Endothelial cell of umbilical vein (primary cell): Measurements from ENCODE around the gene POLR2E. TPM values are rescaled to one million over a fixed set of nuclear protein-coding genes. Genes with fewer than 3 reads are reported as not detected.

Experiments used
- BruUV-seq: library from RNA; stranded (reverse); fragments of 400-500 nt; replicated peaks from 2 replicates; lab custom pipeline; 2021; lab: Mats Ljungman, UMichigan
- CTCF ChIA-PET: fragments of 300-600, 350-600 bp; sonication (Branson Sonifier 250); formaldehyde crosslinking; loops from one replicate; lab custom pipeline; 2021; ENCODE audit warnings: antibody characterized with exemption, inconsistent platforms; lab: Charles Lee
- POLR2A ChIA-PET: fragments of 300-600, 350-600 bp; sonication (Branson Sonifier 250); formaldehyde crosslinking; loops from one replicate; lab custom pipeline; 2021; ENCODE audit warnings: antibody characterized with exemption, inconsistent platforms; lab: Charles Lee
- DNase-seq: peaks from one replicate; pipeline ENCODE4 v3.0.0-alpha.2; 2011; ENCODE audit warnings: low read depth, low spot score
- FAIRE-seq: peaks from 2 replicates; lab custom pipeline; 2011; peaks lifted over from hg19 to GRCh38; lab: Jason Lieb, UNC
- H2AFZ ChIP-seq: 2 replicates; pipeline ENCODE4 v1.6.0; 2012; ENCODE audit warnings: low read depth, low read length, control low read depth, inconsistent platforms
- H3K27ac ChIP-seq: 2 replicates; pipeline ENCODE4 v1.5.1; 2011; ENCODE audit warnings: low read depth, mild to moderate bottlenecking, control low read depth, low read length, moderate library complexity; ENCODE audit not compliant: insufficient read depth
- H3K27me3 ChIP-seq, 2 experiments: 2 replicates each; pipeline versions ENCODE4 v1.6.0 to v1.6.1; 2011; ENCODE audit warnings: low read length in 2 of 2, mixed read lengths in 1 of 2; ENCODE audit not compliant: control insufficient read depth in 2 of 2, insufficient read depth in 2 of 2
- H3K36me3 ChIP-seq, 2 experiments: 2 replicates in 1 of 2; 3 replicates in 1 of 2; pipeline ENCODE4 v1.5.1; 2011; ENCODE audit warnings: low read length in 2 of 2, mild to moderate bottlenecking in 1 of 2, moderate library complexity in 1 of 2; ENCODE audit not compliant: control insufficient read depth in 2 of 2, insufficient read depth in 2 of 2; ENCODE audit errors: extremely low read depth in 1 of 2
- H3K4me1 ChIP-seq: 3 replicates; pipeline ENCODE4 v1.5.1; 2011; ENCODE audit warnings: mild to moderate bottlenecking, low read length; ENCODE audit not compliant: control insufficient read depth, insufficient read depth; ENCODE audit errors: extremely low read depth
- H3K4me2 ChIP-seq: 2 replicates; pipeline ENCODE4 v1.6.1; 2011; ENCODE audit warnings: low read length, control low read depth, mixed read lengths; ENCODE audit not compliant: insufficient read depth
- H3K4me3 ChIP-seq, 3 experiments: fragments of 200-600 bp in 1 of 3; sonication (generic), shearing (Covaris generic) in 1 of 3; replicated peaks in 1 of 3; 2 replicates each; pipeline ENCODE4 v1.5.1; 2011 to 2016; ENCODE audit warnings: control low read depth in 3 of 3, low read length in 3 of 3, mild to moderate bottlenecking in 2 of 3, inconsistent platforms in 1 of 3, low read depth in 1 of 3, moderate library complexity in 1 of 3; ENCODE audit not compliant: insufficient read depth in 1 of 3
- H3K79me2 ChIP-seq: 2 replicates; pipeline ENCODE4 v1.6.0; 2012; ENCODE audit warnings: low read length, inconsistent platforms; ENCODE audit not compliant: control insufficient read depth, insufficient read depth
- H3K9ac ChIP-seq: replicated peaks from 2 replicates; pipeline ENCODE3; 2011; ENCODE audit warnings: low read length, control low read depth; ENCODE audit not compliant: insufficient read depth; ENCODE audit errors: extremely low read depth
- H3K9me1 ChIP-seq: replicated peaks from 3 replicates; pipeline ENCODE4 v1.6.0; 2011; ENCODE audit warnings: mild to moderate bottlenecking, low read length; ENCODE audit not compliant: control insufficient read depth, insufficient read depth; ENCODE audit errors: extremely low read depth
- H3K9me3 ChIP-seq: replicated peaks from 2 replicates; pipeline ENCODE4 v1.5.1; 2012; ENCODE audit warnings: low read length, inconsistent platforms; ENCODE audit not compliant: control insufficient read depth, insufficient read depth
- H4K20me1 ChIP-seq: replicated peaks from 2 replicates; pipeline ENCODE3; 2011; ENCODE audit warnings: mild to moderate bottlenecking, low read length; ENCODE audit not compliant: control insufficient read depth, insufficient read depth; ENCODE audit errors: extremely low read depth
- CTCF ChIP-seq, 2 donors: IDR thresholded peaks; 1 replicate in 1 of 2; 2 replicates in 1 of 2; pipeline ENCODE4 v1.5.1; 2011; ENCODE audit warnings: low read length in 2 of 2, mild to moderate bottlenecking in 2 of 2, moderate library complexity in 2 of 2, control low read depth in 1 of 2, inconsistent platforms in 1 of 2, low read depth in 1 of 2; ENCODE audit not compliant: insufficient read depth in 1 of 2; ENCODE audit errors: extremely low read depth in 1 of 2
- EZH2 ChIP-seq: IDR thresholded peaks from 2 replicates; pipeline ENCODE4 v1.6.1; 2012; ENCODE audit warnings: borderline replicate concordance, low read depth, mild to moderate bottlenecking, moderate library complexity, low read length, inconsistent platforms; ENCODE audit not compliant: severe bottlenecking
- FOS ChIP-seq: IDR thresholded peaks from 2 replicates; pipeline ENCODE4 v1.6.1; 2011; ENCODE audit warnings: mild to moderate bottlenecking, low read length, moderate library complexity, borderline replicate concordance; ENCODE audit not compliant: insufficient read depth
- GATA2 ChIP-seq: IDR thresholded peaks from 2 replicates; pipeline ENCODE4 v1.7.0; 2011; ENCODE audit warnings: low read depth, mild to moderate bottlenecking, moderate library complexity, mixed read lengths, low read length; ENCODE audit not compliant: insufficient read length, insufficient read depth
- JUN ChIP-seq: IDR thresholded peaks from 2 replicates; pipeline ENCODE4 v1.6.1; 2011; ENCODE audit warnings: borderline replicate concordance, low read depth; ENCODE audit not compliant: insufficient read length, insufficient read depth
- MAX ChIP-seq: IDR thresholded peaks from 2 replicates; pipeline ENCODE4 v1.6.1; 2011; ENCODE audit not compliant: insufficient read depth, insufficient read length
- MYC ChIP-seq: IDR thresholded peaks from one replicate; pipeline ENCODE4 v1.6.1; 2011; ENCODE audit warnings: mild to moderate bottlenecking, low read depth, low read length
- POLR2A ChIP-seq: IDR thresholded peaks from 2 replicates; pipeline ENCODE4 v1.6.1; 2012; ENCODE audit warnings: low read depth, mild to moderate bottlenecking, control low read depth, low read length
- POLR2AphosphoS5 ChIP-seq: IDR thresholded peaks from 2 replicates; pipeline ENCODE4 v1.6.1; 2012; ENCODE audit warnings: low read depth, mild to moderate bottlenecking, control low read depth, low read length, moderate library complexity; ENCODE audit not compliant: insufficient read depth
- dilution Hi-C: fragments of 300-500 bp; cut with MboI; formaldehyde crosslinking; loops from one replicate; pipeline ENCODE4 v1.15.0; 2019; ENCODE audit warnings: low sequenced_read_pairs; ENCODE audit not compliant: extremely low pct_ligation_motif_present
- intact Hi-C: fragments of 100-400 bp; cut with micrococcal nuclease; formaldehyde crosslinking; loops from one replicate; pipeline ENCODE4 v1.10.0; 2022
- polyA plus RNA-seq, 4 experiments: library from polyadenylated mRNA; depleted of rRNA in 3 of 4; stranded (reverse) in 3 of 4; unstranded in 1 of 4; fragments of >200 nt; gene quantifications; 2 replicates each; pipeline versions ENCODE4 v1.2.1 to v1.2.3, GENCODE V29; 2011 to 2012; ENCODE audit warnings: missing spikeins in 1 of 4
- total RNA-seq: library from RNA; stranded (reverse); gene quantifications from 2 replicates; pipeline ENCODE4 v1.2.3, GENCODE V29; 2021

The POLR2E gene
- total and polyA plus RNA-seq, 2 donors (not counting 3 experiments of a cell fraction or from before 2014, with no cell fraction given), result 272 to 344 TPM

- no peak overlapping the region for H2AFZ ChIP-seq
- no peaks in the 10 kb centered on the region for H3K27me3 ChIP-seq
- H4K20me1 ChIP-seq, result no peaks in the 10 kb centered on the region
- TF ChIP-seq MAX (no peak), POLR2A (no peak), EZH2 (no peak), POLR2AphosphoS5 (no peak), FOS (no peak), MYC (no peak), JUN (no peak), GATA2 (no peak), CTCF (IDR thresholded peaks at IDR 0.05; ENCODE audit: extremely low read depth in 1 of 2, insufficient read depth in 1 of 2, low read depth in 1 of 2, low read length in 2 of 2) (no peak)
- intact Hi-C loops (no loop called here), dilution Hi-C loops (no loop called here)
- no peak overlapping the region for H3K27ac ChIP-seq
- DNase-seq, result no peak
- BruUV-seq, result no TSS peak
- no peaks in the 10 kb centered on the region for H3K9me3 ChIP-seq
- no peaks in the 10 kb centered on the region for H3K4me1 ChIP-seq
- H3K9me1 ChIP-seq, result no peaks in the 10 kb centered on the region
- H3K79me2 ChIP-seq, result no peaks in the 10 kb centered on the region
- CTCF ChIA-PET, result no interaction called here
- FAIRE-seq, result no peak
- POLR2A ChIA-PET, result no interaction called here
- no peaks in the 10 kb centered on the region for H3K36me3 ChIP-seq
- no peak overlapping the region for H3K4me3 ChIP-seq
- H3K9ac ChIP-seq, result no peak overlapping the region
- H3K4me2 ChIP-seq, result no peak overlapping the region
Observed at GRCh38 chr19:1050989-1051788, 44.0 kb downstream of the POLR2E start.
